SH-SY5Y (cell line): ENCODE measurements around the gene HSPG2.

ENCODE experiments used
- GATA2 ChIP-seq: IDR thresholded peaks from 2 replicates; pipeline ENCODE4 v1.6.1; 2011; ENCODE audit warnings: mild to moderate bottlenecking, low read depth, low read length
- GATA3 ChIP-seq: IDR thresholded peaks from 2 replicates; pipeline ENCODE4 v1.6.1; 2011; ENCODE audit warnings: low read depth, mild to moderate bottlenecking, low read length, moderate library complexity

DNA sequence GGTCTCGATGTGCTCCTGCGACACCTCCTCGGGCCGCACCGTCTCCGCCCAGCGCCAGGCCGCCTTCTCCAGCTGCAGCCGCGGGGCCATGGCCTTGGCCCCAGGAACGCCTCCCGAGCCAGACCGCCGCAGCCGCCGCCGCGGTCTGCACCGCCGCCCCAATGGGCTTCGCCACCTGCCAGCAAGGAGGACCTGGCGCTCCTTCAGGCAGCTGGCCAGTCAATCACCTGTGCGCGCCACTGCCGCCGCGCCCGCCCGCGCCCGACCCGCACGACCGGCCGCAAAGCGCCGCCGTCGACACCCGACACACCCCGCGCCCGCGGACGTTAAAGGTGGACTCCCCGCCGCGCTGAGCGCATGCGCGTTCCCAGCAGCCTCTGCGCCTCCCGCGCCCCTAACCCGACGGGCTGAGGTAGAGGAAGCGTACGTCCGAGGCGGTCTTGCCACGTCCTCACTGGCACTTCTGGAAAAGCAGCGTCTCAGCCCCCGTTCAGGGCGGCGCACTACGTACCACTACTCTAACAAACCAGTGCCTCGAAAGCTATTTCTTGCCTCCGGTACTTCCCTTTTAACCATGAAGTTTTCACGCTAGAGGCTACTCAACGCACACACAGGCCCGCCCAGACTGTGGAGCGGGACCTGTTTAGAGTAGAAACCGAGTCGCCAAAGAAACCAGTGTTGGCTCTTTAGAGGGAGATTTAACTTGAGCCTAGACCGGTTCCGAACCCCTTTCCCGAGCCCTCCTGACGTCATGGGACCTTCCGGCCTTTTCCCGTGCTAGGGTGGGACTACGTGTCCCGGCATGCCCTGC is 154.0 kb downstream of the HSPG2 start, which contains the start of gene USP48:
- peak; percentile 9; the same call in 1 of the 2 replicates for TF ChIP-seq GATA2
- no peak for TF ChIP-seq GATA3
